NCI-H146 treated with DMSO at 0.1 percent for 48 hours (cell line): ENCODE results near the gene EEIG1.
A peak's percentile ranks its signal among the peaks of the same experiment; 100 is the strongest.
"Not testable (repeated sequence)": the region's sequence is repeated elsewhere in the genome, so short reads cannot be mapped to it uniquely, and the experiment has no call there.

Experiments used
- DNase-seq: peaks from one replicate; lab custom pipeline; 2025; ENCODE audit not compliant: unreplicated experiment; lab: John Stamatoyannopoulos, UW

Gene EEIG1

DNA sequence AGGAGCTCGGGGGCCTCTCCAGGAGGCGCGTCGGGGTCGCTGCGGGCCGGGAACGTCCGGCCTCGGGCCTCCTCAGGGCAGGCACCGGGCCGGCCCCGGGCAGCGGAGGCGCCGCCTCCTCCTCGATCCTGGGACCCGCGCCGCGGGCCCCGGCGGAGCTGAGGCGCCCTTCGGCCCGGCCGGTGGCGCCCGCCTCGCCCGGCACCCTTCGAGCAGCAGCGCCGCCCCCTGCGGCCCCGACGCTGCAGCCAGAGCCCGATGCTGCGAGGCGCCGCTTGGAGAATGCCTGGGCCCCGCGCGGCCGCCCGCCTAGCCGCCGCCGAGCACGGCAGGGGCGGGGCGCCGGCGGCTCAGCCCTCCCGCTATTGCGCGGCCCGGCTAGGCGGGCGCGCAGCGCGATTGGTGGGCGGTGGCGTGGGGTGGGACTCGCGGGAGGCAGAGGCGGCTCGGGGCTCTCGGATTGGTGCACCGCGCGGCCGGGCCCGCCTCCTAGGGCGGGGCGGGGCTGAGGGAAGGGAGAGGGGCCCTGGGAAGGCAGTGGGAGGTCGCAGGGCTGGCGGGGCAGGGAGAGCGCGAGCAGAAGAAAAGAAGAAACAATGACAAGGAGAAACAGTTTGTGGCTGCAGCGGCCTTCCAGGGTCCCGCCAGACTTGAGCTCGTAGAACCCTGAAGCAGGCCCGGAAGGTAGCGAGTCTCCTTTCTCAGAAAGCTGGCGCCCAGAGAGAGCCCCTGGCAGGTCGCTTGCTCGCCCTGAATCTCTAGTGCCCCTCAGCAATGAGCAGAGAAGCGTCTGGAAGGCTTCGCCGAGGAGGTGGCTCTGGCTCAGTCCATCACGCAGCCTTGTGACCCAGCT is at the start of gene EEIG1:
Gene EEIG1 (minus strand): TSS at position 284 of the 853 bp plus-strand sequence. CDS start 852 bp downstream, outside the sequence.
- DNase-seq, result peak; percentile 74

DNA sequence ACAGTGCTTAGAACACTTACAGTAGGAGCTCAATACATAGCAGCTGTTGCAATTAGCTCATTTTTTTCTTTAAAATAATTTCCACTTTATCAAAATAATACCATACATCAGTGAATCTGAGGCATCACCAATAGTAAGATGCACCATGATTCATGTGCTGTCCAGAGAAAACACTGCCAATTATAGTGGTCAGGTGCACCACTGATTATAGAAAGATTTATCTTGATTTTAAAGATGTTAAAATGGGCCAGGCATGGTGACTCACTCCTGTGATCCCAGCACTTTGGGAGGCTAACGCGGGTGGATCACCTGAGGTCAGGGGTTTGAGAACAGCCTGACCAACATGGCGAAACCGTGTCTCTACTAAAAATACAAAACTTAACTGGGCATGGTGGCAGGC is 46.9 kb upstream of the EEIG1 start:
- DNase-seq, result no peak

DNA sequence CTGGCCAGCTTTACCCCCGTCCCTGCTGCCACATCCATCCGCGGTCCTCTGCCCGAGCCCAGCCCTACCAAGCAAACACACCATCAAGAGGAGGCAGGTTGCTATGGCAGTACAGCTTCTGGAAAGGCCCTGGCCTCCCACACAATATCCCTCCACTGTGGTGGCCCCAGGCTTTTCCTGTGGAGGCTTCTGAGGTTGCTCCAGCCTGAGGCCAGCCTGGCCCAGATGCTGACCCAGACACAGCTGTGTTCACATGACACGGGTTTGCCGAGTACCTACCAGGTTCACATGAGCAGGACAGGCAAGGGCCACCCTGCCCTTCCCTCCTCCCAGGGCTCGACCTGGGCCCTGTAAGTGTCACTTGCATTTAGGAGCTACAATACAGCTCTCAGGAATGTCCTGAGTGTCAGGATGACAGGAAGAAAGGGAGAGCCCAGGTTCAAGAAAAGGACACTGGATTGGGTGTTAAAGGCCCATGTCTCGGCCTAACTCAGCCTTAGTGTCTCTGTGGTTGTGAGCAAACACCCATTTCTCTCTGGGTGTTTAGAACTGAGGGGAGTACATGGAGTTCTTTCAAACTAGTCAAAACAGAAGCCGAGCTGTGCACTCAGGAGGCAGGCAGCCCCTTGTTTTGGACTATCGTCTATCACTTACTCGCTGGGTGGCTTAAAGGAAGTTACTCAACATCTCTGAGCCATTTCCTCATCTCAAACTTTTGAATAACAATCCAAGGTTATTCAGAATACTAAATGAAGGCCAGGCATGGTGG is 46.2 kb upstream of the EEIG1 start:
- DNase-seq, result no peak

DNA sequence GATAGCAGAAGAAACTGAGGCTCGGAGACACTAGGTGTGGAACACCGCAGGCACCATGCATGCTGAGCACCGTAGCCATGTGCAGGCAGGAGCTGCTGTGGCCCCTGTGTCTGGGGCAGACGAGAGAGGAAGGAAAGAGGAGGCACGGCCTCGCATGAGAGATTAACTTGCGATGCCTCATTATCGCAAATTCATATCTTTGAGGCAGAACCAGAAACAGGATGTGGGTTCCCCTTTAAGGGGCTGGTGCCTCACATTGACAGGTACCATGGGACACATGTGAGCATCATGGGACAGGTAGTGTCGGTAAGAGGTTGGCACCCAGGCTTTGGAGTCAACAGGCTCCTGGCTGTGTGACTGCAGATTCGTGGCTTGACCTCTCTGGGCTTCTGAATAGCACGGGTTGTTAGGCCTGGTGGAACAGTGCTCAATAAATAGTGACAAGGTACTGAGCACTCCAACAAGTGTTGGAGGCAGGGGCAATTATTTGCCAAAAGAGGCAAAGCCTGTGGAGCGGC is 45.5 kb upstream of the EEIG1 start:
- no peak for DNase-seq

DNA sequence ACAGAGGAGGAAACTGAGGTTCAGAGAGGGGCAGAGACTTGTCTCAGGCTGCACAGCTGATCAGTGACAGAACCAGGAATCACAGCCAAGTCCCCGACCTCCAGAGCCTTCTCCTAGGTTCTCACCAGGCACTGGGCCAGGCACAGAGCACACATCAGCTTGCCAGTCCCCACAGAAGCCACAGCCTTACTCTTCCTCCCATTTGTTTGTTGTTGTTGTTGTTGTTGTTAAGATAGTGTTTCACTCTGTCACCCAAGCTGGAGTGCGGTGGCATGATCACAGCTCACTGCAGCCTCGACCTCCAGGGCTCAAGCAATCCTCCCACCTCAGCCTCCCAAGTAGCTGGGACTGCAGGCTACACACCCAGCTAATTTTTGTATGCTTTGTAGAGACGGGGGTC is 44.9 kb upstream of the EEIG1 start:
- DNase-seq, result no peak

DNA sequence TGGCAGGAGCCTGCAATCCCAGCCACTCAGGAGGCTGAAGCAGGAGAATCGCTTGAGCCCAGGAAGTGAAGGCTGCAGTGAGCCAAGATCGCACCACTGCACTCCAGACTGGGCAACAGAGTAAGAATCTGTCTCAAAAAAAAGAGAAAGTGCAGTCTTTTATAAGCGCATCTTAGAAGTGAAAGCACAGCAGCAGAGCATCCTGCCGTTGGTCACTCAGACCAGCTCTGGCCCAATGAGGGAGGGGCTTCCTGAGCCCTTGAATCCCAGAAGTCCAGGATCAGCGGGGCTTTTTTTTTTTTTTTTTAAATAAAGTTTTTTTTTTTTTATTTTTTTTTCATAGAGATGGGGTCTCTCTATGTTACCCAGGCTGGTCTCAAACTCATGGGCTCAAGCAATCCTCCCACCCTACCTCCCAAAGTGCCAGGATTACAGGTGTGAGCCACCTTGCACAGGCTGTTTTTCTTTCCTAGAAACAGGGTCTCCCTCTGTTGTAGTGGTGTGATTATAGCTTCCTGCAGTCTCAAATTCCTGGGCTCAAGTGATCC is 44.0 kb upstream of the EEIG1 start:
- no peak for DNase-seq

DNA sequence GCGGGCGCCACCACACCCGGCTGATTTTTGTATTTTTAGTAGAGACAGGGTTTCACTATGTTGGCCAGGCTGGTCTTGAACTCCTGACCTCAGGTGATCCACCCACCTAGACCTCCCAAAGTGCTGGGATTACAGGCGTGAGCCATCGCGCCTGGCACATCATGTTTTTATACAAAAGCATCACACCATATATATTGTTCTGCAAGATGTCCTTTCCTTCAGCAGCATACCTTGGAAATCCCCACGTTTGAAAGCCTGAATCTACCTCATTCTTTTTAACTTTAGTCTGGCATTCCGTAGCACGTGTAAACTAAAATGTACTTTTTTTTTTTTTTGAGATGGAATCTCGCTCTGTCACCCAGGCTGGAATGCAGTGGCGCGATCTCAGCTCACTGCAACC is 42.9 kb upstream of the EEIG1 start:
- DNase-seq, result not testable (repeated sequence)

DNA sequence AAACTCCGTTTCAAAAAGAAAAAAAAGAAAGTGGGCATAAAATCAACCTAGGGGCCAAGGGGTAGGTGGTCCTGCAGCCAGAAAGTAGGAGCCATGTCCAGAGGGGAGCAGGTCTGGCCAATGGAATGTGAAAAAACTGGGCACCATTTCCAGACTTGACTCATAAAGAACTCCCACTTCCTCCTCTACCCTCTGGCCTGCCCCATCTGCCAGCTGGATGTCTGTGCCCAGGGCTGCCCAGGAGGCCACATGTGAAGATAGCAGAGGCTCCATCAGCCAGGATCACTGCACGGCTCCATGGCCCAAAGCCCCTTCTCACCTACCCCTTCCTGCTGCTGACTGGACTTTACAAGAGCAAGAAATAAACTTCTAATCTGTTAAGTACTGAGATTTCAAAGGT is 42.1 kb upstream of the EEIG1 start:
- DNase-seq, result no peak

DNA sequence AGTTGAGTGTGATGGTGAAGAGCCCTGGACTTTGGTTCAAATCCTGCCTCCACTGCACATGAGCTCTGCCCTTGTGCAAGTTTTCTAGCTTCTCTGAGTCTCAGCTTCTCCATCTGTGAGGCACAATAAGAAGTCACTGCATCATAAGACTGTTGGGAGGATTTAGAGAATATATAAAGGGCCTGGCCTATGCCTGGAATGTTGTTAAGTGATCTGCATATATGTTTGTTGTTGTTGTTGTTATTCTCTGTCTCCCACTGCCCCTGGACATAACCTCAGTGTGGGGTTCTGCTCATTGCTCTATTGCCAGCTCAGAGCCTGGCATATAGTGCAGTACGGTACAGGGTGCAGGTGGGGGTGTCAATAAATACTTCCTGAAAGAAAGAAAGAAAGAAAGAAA is 40.3 kb upstream of the EEIG1 start:
- DNase-seq, result no peak

DNA sequence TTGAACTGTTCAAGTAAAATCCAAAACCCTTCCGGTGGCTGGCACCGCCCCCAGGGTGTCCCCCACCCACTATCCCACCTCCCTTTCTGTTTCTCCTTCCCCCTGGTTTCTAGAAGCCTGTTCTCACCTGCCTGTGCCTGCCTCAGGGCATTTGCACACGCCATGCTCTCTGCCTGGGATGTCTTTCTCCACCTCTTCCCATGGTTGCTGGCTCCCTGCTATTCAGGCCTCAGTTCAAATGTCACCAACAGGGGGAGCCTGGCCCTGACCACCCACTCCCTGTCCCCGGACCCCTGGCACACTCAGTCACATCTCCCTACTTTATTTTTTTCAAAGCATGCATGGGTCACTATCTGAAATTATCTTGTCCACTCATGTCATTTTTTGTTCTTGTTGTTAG is 39.9 kb upstream of the EEIG1 start:
- no peak for DNase-seq

DNA sequence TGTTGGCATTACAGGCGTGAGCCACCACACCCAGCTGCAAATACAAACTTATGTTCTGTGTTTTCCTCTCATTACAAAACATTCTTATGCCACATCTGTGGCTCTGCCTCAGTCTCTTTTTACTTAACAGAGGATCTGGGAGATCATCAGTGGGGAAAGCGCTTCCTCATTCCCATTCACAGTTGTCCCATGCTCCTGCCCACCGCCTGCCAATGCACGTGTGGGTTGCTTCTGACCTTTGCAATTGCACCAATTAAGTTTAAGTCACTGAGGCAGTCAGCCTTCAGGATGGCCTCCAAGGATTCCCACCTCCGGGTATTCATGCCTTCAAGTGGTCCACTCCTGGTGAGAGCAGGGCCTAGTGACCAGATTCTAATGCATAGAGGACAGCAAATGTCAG is 34.9 kb upstream of the EEIG1 start:
- DNase-seq, result no peak

DNA sequence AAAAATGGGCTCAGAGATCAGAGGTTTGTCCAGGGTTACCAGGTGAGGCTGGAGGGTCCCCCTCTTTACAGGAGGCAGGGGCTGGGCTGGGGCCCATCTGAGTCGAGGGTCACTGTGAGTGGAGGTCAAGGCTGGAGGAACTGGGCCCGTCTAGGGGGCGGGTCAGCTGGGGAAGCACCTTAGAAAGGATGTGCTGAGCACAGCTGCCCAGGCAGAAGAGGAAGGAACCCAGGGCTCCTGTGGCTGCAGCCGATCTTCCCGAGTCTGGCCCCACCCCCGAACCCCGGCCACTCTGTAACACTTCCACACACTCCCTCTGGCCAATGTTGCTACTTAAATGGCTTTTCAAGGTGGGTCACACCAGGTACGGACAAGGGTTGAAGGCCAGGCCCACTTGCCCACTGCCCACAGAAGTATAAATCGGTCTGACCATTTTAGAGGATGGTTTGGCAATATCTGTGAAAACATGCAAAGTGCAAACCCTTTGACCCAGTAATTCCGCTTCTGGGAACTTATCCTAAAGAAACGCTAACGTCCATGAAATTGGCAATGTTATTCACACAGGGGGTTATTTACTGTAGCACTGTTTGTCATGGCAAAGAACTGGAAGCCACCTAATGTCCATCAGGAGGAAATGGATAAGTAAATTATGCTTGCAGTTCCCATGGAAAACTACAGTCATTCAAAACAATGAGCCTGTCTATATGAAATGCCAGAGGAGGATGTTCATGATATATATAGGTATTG is 30.5 kb upstream of the EEIG1 start:
- DNase-seq, result no peak

DNA sequence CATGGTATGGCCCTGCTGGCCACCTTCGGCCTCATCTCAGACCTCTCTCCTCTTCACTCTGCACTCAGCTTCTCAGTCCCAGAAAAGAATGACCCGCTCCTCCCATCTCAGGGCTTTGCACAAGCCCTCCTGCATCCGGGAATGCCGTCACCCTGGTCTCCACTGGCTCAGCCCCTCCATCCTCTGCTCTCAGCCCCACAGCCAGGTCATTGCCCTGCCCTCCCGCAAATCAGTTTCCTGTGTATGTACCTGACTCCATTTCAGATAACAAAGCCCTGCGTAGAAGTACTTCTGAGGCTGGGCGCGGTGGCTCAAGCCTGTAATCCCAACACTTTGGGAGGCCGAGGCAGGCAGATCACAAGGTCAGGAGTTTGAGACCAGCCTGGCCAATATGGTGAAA is 28.9 kb upstream of the EEIG1 start:
- no peak for DNase-seq

DNA sequence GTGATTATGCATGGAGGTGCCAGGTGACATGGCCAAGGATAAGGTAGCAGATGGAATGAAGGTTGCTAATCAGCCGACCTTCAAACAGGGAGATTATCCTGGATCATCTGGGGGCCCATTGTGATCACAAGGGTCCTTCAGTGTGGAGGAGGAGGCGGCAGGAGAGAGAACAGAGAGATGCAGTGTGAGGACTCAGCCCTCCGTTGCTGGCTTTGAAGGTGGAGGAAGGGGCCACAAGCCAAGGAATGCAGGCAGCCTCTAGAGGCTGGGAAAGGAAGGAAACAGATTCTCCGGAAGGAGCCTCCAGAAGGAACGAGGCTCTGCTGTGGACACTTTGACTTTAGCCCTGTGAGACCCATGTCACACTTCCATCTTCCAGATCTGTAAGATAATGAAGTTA is 27.4 kb upstream of the EEIG1 start:
- DNase-seq, result no peak

DNA sequence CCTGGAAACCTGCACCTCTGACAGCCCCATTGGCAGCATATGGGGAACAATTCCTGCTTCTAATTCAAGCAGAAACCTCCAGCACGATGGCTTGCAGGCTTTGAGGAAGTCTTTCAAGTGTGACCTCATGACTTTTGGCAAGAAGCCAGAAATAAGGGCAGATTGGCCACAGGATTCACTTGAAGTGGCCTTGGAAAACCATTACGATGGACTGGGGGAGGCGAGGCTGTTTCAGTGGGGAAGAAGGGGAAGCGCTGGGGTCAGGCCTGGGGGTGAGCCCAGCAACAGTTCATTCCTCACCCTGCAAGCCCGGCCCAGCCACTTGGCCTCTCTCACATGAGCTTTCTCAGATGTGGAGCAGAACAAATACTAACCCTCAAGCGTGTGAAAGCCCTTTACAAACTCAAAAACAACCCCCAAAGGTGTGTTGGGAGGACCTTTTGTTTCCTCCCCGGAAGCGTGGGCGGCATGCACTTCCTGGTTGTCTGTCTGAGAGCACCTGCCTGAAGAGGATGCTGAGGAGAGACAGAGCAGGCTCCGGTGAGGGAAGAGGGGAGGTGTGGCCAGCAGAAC is 26.9 kb upstream of the EEIG1 start:
- DNase-seq, result no peak

DNA sequence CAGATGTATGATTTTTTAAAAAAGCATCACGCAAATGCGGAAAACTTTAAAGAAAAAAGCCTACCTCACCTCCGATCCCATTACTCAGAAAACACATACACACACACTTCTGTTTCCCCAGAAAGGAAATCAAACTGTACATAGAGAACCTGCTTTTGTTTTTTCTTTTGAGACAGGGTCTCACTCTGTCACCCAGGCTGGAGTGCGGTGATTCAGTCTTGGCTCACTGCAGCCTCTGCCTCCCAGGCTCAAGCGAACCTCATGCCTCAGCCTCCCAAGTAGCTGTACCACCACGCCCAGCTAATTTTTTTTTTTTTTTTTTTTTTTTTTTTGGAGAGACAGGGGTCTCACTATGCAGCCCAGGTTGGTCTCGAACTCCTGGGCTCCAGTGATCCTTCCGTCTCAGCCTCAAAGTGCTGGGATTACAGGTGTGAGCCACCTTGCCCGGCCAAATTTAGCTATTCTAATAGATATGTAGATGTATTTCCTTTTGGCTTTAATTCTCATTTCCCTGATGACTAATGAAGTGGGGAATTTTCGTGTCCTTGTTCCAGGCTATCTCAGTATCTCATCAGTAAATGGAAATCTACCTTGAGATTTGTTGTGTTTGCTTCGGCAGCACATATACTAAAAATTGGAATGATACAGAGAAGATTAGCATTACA is 25.7 kb upstream of the EEIG1 start:
- no peak for DNase-seq

DNA sequence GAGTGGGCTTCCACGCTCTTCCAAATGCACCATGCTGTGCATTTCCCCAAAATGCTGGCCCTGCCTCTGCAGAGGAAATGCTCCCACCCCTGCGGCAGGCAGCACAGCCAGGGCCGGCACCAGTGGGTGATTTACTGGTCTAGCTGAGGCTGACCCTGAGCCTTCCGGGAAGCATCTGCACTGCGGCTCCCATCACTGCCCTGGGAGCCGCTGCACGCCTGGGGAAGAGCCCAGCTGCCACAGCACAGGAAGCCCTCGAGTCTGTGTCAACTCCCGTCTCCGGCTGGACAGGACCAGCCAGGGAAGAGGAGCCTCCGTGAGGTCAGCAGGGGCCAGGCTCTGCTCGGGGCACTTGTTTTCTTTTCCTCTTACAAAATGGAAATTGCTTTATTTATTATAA is 25.1 kb upstream of the EEIG1 start:
- DNase-seq, result no peak

DNA sequence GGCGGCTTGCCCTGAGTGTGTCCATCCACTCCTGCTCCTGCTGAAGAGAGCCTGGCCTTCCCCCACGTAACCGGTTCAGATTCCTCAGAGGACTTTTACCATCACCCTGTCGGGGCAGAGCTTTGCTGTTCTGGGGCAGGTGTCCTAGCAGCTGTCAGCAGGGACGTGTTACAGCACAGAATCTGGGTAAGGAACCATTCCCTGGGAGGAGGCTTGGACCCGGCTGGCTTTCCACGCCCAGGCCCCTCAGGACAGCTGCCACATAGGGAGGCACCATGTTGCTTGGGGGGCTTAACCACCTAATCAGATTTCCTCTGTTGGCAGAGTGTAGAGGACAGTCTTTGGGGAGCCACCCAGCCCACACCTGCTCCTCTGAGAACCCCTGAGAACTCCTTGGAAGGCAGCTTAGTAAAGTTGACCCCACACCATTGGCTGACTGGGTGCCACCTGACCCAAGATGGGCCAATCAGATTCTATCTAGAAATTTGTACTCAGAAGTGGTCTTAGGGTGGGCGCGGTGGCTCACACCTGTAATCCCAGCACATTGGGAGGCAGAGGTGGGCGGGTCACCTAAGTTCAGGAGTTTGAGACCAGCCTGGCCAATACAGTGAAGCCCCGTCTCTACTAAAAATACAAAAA is 23.3 kb upstream of the EEIG1 start:
- no peak for DNase-seq

DNA sequence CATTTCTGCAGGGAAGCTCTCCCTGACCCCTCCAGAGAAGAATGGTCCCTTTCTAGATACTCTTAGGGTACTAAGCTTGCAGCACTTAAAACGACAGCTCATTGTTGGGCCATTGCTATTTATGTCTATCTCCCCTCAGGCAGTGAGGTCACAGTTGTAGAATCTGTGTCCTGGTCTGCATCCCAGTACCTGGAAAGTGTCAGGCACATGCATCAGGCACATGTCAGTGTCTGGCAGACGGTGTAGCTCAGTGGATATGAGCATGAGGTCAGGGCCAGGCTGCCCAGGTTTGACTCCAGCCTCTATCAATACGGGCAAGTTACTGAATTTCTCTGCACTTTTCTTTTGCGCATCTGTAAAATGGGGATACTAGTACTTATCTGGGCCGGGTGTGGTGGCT is 22.2 kb upstream of the EEIG1 start:
- no peak for DNase-seq

DNA sequence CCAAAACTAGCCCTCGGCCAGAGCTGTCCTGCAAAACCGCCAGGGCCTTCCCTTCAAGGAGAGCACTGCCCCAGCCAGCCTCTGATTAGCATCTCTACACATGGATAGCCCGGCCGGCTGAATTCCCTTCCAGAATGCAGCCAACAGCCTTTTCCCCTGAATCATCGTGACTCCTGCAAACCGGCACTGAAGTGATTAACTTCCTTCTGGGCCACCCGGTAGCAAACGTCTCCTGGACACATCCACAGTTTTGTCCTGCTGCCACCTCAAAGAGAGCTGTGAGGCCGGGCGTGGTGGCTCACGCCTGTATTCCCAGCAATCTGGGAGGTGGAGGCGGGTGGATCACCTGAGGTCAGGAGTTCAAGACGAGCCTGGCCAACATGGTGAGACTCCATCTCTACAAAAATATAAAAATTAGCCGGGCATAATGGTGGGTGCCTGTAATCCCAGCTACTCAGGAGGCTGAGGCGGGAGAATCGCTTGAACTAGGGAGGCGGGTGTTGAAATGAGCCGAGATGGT is 21.1 kb upstream of the EEIG1 start:
- no peak for DNase-seq
